K562 (cell line): ENCODE data around the gene PLAAT5. TPM values are rescaled to one million over a fixed set of nuclear protein-coding genes. Genes with fewer than 3 reads are reported as not detected.

Source experiments
- ATAC-seq: fragments of 200-7000 bp; cut with Tn5 transposase; 3 replicates; pipeline ENCODE4 v1.9.1; 2020; ENCODE audit warnings: moderate library complexity
- BruUV-seq: library from RNA; stranded (reverse); fragments of 400-500 nt; replicated peaks from 2 replicates; lab custom pipeline; 2021; lab: Mats Ljungman, UMichigan
- CTCF ChIA-PET: fragments of 300-600 bp; formaldehyde crosslinking; extraction: SDS; loops from one replicate; lab custom pipeline; 2021; ENCODE audit warnings: low intra/inter-chr PET ratio; lab: Yijun Ruan, JAX
- POLR2A ChIA-PET: fragments of 300-600, 350-650 bp; sonication (Branson Sonifier 250); formaldehyde crosslinking; extraction: SDS; loops from one replicate; lab custom pipeline; 2021; ENCODE audit warnings: antibody characterized with exemption, inconsistent platforms; lab: Yijun Ruan, JAX
- DNase-seq, 4 experiments: peaks; one replicate each; pipeline versions ENCODE4 v3.0.0 to v3.0.0-alpha.2; 2011 to 2018; ENCODE audit warnings: low spot score in 3 of 4, mixed read lengths in 3 of 4; ENCODE audit errors: extremely low read depth in 1 of 4
- FAIRE-seq: peaks from 2 replicates; lab custom pipeline; 2011; peaks lifted over from hg19 to GRCh38; lab: Jason Lieb, UNC
- H2AFZ ChIP-seq: 2 replicates; pipeline ENCODE4 v1.6.0; 2011; ENCODE audit warnings: low read depth, low read length, control low read depth, inconsistent platforms
- H3K27ac ChIP-seq: fragments of 200-600 bp; 3 replicates; pipeline ENCODE4 v1.8.0; 2011; ENCODE audit warnings: low read depth, mild to moderate bottlenecking, control low read depth, inconsistent platforms, low read length, moderate library complexity, mixed read lengths; ENCODE audit errors: extremely low read depth
- H3K27me3 ChIP-seq, 2 experiments: fragments of 300-600 bp in 1 of 2; 2 replicates in 1 of 2; 3 replicates in 1 of 2; pipeline versions ENCODE4 v1.6.0 to v1.8.0; 2011; ENCODE audit warnings: inconsistent platforms in 2 of 2, low read length in 2 of 2, mild to moderate bottlenecking in 1 of 2, mixed read lengths in 1 of 2, moderate library complexity in 1 of 2; ENCODE audit not compliant: control insufficient read depth in 2 of 2, insufficient read depth in 2 of 2
- H3K36me3 ChIP-seq: fragments of 300-600 bp; 3 replicates; pipeline ENCODE4 v1.8.0; 2011; ENCODE audit warnings: mild to moderate bottlenecking, low read length, inconsistent platforms; ENCODE audit not compliant: control insufficient read depth, insufficient read depth
- H3K4me1 ChIP-seq, 2 experiments: fragments of 200-600 bp in 1 of 2; replicated peaks in 1 of 2; 2 replicates in 1 of 2; 3 replicates in 1 of 2; pipeline versions ENCODE4 v1.5.1 to v1.8.0; 2011; ENCODE audit warnings: inconsistent platforms in 2 of 2, low read length in 2 of 2, mild to moderate bottlenecking in 1 of 2, mixed read lengths in 1 of 2, moderate library complexity in 1 of 2; ENCODE audit not compliant: control insufficient read depth in 2 of 2, insufficient read depth in 2 of 2
- H3K4me2 ChIP-seq: 2 replicates; pipeline ENCODE4 v1.6.1; 2011; ENCODE audit warnings: low read length, control low read depth, inconsistent platforms, mixed read lengths; ENCODE audit not compliant: insufficient read depth
- H3K4me3 ChIP-seq: fragments of 200-600 bp; sonication (generic), shearing (Covaris generic); 2 replicates; pipeline ENCODE4 v1.5.1; 2016; ENCODE audit warnings: control low read depth, inconsistent platforms
- H3K79me2 ChIP-seq: fragments of 200-600 bp; 3 replicates; pipeline ENCODE4 v1.8.0; 2011; ENCODE audit warnings: low read length, inconsistent platforms; ENCODE audit not compliant: control insufficient read depth, insufficient read depth
- H3K9ac ChIP-seq, 2 experiments: 2 replicates each; pipeline versions ENCODE4 v1.6.0 to v1.6.1; 2011; ENCODE audit warnings: low read depth in 2 of 2, low read length in 2 of 2, control low read depth in 1 of 2, inconsistent platforms in 1 of 2, mild to moderate bottlenecking in 1 of 2, mixed read lengths in 1 of 2; ENCODE audit not compliant: insufficient read depth in 1 of 2
- H3K9me1 ChIP-seq: one replicate; pipeline ENCODE4 v1.6.0; 2011; ENCODE audit warnings: inconsistent platforms, mild to moderate bottlenecking, low read length, moderate library complexity; ENCODE audit not compliant: control insufficient read depth, insufficient read depth
- H3K9me3 ChIP-seq: replicated peaks from 2 replicates; pipeline ENCODE4 v1.5.1; 2011; ENCODE audit warnings: low read depth, low read length, inconsistent platforms; ENCODE audit not compliant: control insufficient read depth, insufficient read depth
- H4K20me1 ChIP-seq: replicated peaks from 2 replicates; pipeline ENCODE4 v1.6.1; 2011; ENCODE audit warnings: low read length, inconsistent platforms, mixed read lengths; ENCODE audit not compliant: control insufficient read depth, insufficient read depth
- GATAD2A ChIP-seq: fragments of 450-650 bp; IDR thresholded peaks from 2 replicates; pipeline ENCODE4 v1.6.1; 2017
- MEIS2 ChIP-seq: fragments of 450-650 bp; IDR thresholded peaks from 2 replicates; pipeline ENCODE4 v1.6.1; 2014; ENCODE audit warnings: mild to moderate bottlenecking; ENCODE audit not compliant: partially characterized antibody
- SMARCA5 ChIP-seq: fragments of 450-650 bp; IDR thresholded peaks from 2 replicates; pipeline ENCODE4 v1.6.1; 2016
- WGBS: fragments of 100-300 bp; shearing (Covaris generic); methylation state at CpG from one replicate; pipeline ENCODE4 v1.1.6; 2016; ENCODE audit warnings: low coverage, mixed read lengths; ENCODE audit not compliant: insufficient coverage; ENCODE audit errors: missing lambda C conversion rate; 5-methylcytosine and 5-hydroxymethylcytosine counted together
- in situ Hi-C: fragments of 300-500 bp; cut with MboI; formaldehyde crosslinking; loops from 4 replicates; pipeline ENCODE4 v1.15.0; 2018; ENCODE audit warnings: inconsistent platforms, mixed read lengths
- intact Hi-C: fragments of 100-400 bp; cut with micrococcal nuclease; formaldehyde crosslinking; loops from 2 replicates; pipeline ENCODE4 v1.14.2; 2022
- polyA plus RNA-seq, 8 experiments: library from polyadenylated mRNA; depleted of rRNA in 4 of 8; stranded (reverse) in 5 of 8; unstranded in 3 of 8; fragments of >200 nt; fragmentation: Nextera tagmentation in 2 of 8; fragmentation: Illumina TruSeq in 1 of 8; extraction: Ambion mirVana in 2 of 8; extraction: Trizol in 1 of 8; gene quantifications; 2 replicates each; pipeline versions ENCODE4 v1.2.1 to v1.2.3, GENCODE V29; 2011 to 2014; ENCODE audit warnings: inconsistent platforms in 1 of 8, missing spikeins in 1 of 8
- total RNA-seq, 7 experiments: library from RNA; depleted of rRNA in 6 of 7; stranded (reverse); fragments of >200 nt in 6 of 7; fragmentation: Illumina TruSeq in 2 of 7; extraction: Trizol in 2 of 7; gene quantifications; 2 replicates each; pipeline versions ENCODE4 v1.2.1 to v1.2.3, GENCODE V29; 2011 to 2021; ENCODE audit warnings: low replicate concordance in 1 of 7
- TF ChIP-seq, protein P1 (sequence below): fragments of 450-650 bp; IDR thresholded peaks from 2 replicates; pipeline ENCODE4 v1.6.1; 2016
- TF ChIP-seq, protein P2 (sequence below), 2 experiments: fragments of 450-650 bp; IDR thresholded peaks; 2 replicates each; pipeline ENCODE4 v1.6.1; 2018; ENCODE audit warnings: mild to moderate bottlenecking in 2 of 2, low read depth in 1 of 2; ENCODE audit not compliant: partially characterized antibody in 2 of 2
- TF ChIP-seq, protein P3 (sequence below): IDR thresholded peaks from 2 replicates; pipeline ENCODE4 v1.6.1; 2016; ENCODE audit warnings: missing genetic modification characterization, missing compliant biosample characterization
- TF ChIP-seq, protein P4 (sequence below): fragments of 200-800 bp; sonication (Bioruptor generic); IDR thresholded peaks from 2 replicates; pipeline ENCODE4 v1.6.1; 2017; ENCODE audit warnings: missing genetic modification characterization, missing compliant biosample characterization

PLAAT5 gene
- total and polyA plus RNA-seq, 9 of the 15 experiments (the other 6 are each of a cell fraction or from before 2014, with no cell fraction given): not detected

DNA sequence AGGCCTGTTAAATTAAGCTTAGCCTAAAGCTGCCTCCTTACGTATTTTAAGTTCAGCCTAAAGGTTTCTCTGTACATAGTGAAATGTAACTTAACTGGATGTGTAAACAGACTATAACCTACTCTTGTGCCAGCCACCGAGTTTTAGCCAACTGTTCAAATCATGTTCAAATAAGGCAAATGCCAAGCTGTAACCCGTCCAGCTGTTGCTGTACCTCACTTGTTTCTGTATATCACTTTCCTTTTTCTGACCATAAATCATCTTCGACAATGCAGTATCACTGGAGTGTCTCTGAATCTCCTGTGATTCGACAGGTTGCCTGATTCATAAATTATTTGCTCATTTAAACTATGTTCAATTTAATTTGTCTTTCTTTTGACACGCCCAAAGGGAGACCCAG is 4.0 kb upstream of the PLAAT5 start:
- Histone ChIP-seq H4K20me1 (no peaks in the 10 kb centered on the region), H2AFZ (no peak overlapping the region), H3K4me3 (no peak overlapping the region), H3K36me3 (no peaks in the 10 kb centered on the region), H3K4me1 (peaks cover 8 to 9% of the 10 kb centered on the region in 2 experiments; a peak in 3 of 5 replicates), H3K9me3 (peaks cover 10% of the 10 kb centered on the region; the same call in 1 of the 2 replicates), H3K27me3 (no peaks in the 10 kb centered on the region), H3K27ac (no peak overlapping the region), H3K4me2 (no peak overlapping the region), H3K9me1 (no peaks in the 10 kb centered on the region), H3K79me2 (no peaks in the 10 kb centered on the region), H3K9ac (no peak overlapping the region)
- BruUV-seq: no TSS peak
- ChIA-PET CTCF (no interaction called here), POLR2A (interaction anchor here (0.5 to 1.5 kb wide), 5 partner anchors 9 to 265 kb away, joined by 3 to 6 read pairs (median 3); no protein-coding TSS in a partner anchor)
- TF ChIP-seq GATAD2A (no peak), MEIS2 (peak; percentile 51)
- TF ChIP-seq, protein P1, sequence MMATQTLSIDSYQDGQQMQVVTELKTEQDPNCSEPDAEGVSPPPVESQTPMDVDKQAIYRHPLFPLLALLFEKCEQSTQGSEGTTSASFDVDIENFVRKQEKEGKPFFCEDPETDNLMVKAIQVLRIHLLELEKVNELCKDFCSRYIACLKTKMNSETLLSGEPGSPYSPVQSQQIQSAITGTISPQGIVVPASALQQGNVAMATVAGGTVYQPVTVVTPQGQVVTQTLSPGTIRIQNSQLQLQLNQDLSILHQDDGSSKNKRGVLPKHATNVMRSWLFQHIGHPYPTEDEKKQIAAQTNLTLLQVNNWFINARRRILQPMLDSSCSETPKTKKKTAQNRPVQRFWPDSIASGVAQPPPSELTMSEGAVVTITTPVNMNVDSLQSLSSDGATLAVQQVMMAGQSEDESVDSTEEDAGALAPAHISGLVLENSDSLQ: peak; percentile 48; the same call in 1 of the 2 replicates
- no peak for FAIRE-seq
- in situ Hi-C loops: no loop called here
- DNase-seq: no peak
- no peak for ATAC-seq
- intact Hi-C loops: no loop called here
- WGBS: 29% methylated on average over 6 of the region's 6 CpGs

DNA sequence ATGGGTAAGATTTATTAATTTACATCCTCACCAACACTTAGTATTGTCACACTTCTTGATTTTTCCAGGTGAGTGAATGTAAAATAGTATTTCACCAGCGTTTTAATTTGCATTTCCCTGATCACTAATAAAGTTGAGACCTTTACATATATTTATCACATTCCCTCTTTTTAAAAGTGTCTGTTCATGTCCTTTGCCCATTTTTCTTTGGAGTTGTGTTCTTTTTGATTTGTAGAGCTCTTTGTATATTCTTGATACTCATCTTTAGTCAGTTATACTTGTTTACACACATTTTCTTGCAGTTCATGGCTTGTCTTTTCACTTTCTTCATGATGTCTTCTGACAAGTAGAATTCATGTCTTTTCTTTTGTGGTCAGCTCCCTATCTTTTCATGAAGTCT is 2.2 kb upstream of the PLAAT5 start:
- FAIRE-seq (no peak), DNase-seq (no peak), ATAC-seq (no peak)
- ChIA-PET POLR2A (no interaction called here), CTCF (no interaction called here)
- in situ Hi-C loops: no loop called here
- H3K36me3 ChIP-seq: no peaks in the 10 kb centered on the region
- WGBS: 8% methylated on average over 1 of the region's 1 CpG
- no peak overlapping the region for H3K4me3 ChIP-seq
- no peak overlapping the region for H3K4me2 ChIP-seq
- intact Hi-C loops: no loop called here
- no peak overlapping the region for H3K27ac ChIP-seq
- peaks cover 8 to 9% of the 10 kb centered on the region in 2 experiments; a peak in 3 of 5 replicates for H3K4me1 ChIP-seq
- no peaks in the 10 kb centered on the region for H3K79me2 ChIP-seq
- H3K27me3 ChIP-seq: no peaks in the 10 kb centered on the region
- no peak overlapping the region for H2AFZ ChIP-seq
- peaks cover 10% of the 10 kb centered on the region; the same call in 1 of the 2 replicates for H3K9me3 ChIP-seq
- no peaks in the 10 kb centered on the region for H4K20me1 ChIP-seq
- BruUV-seq: no TSS peak
- no peak overlapping the region for H3K9ac ChIP-seq
- no peaks in the 10 kb centered on the region for H3K9me1 ChIP-seq
- TF ChIP-seq, protein P2, sequence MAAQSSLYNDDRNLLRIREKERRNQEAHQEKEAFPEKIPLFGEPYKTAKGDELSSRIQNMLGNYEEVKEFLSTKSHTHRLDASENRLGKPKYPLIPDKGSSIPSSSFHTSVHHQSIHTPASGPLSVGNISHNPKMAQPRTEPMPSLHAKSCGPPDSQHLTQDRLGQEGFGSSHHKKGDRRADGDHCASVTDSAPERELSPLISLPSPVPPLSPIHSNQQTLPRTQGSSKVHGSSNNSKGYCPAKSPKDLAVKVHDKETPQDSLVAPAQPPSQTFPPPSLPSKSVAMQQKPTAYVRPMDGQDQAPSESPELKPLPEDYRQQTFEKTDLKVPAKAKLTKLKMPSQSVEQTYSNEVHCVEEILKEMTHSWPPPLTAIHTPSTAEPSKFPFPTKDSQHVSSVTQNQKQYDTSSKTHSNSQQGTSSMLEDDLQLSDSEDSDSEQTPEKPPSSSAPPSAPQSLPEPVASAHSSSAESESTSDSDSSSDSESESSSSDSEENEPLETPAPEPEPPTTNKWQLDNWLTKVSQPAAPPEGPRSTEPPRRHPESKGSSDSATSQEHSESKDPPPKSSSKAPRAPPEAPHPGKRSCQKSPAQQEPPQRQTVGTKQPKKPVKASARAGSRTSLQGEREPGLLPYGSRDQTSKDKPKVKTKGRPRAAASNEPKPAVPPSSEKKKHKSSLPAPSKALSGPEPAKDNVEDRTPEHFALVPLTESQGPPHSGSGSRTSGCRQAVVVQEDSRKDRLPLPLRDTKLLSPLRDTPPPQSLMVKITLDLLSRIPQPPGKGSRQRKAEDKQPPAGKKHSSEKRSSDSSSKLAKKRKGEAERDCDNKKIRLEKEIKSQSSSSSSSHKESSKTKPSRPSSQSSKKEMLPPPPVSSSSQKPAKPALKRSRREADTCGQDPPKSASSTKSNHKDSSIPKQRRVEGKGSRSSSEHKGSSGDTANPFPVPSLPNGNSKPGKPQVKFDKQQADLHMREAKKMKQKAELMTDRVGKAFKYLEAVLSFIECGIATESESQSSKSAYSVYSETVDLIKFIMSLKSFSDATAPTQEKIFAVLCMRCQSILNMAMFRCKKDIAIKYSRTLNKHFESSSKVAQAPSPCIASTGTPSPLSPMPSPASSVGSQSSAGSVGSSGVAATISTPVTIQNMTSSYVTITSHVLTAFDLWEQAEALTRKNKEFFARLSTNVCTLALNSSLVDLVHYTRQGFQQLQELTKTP (IDR thresholded peaks at IDR 0.05; ENCODE audit: low read depth in 1 of 2, partially characterized antibody in 2 of 2): peak in 1 of 2 experiments; percentile 94
- TF ChIP-seq, protein P3, sequence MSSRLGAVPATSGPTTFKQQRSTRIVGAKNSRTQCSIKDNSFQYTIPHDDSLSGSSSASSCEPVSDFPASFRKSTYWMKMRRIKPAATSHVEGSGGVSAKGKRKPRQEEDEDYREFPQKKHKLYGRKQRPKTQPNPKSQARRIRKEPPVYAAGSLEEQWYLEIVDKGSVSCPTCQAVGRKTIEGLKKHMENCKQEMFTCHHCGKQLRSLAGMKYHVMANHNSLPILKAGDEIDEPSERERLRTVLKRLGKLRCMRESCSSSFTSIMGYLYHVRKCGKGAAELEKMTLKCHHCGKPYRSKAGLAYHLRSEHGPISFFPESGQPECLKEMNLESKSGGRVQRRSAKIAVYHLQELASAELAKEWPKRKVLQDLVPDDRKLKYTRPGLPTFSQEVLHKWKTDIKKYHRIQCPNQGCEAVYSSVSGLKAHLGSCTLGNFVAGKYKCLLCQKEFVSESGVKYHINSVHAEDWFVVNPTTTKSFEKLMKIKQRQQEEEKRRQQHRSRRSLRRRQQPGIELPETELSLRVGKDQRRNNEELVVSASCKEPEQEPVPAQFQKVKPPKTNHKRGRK (tag): peak; percentile 24; the same call in 1 of the 2 replicates
- TF ChIP-seq SMARCA5: no peak
- TF ChIP-seq, protein P4, sequence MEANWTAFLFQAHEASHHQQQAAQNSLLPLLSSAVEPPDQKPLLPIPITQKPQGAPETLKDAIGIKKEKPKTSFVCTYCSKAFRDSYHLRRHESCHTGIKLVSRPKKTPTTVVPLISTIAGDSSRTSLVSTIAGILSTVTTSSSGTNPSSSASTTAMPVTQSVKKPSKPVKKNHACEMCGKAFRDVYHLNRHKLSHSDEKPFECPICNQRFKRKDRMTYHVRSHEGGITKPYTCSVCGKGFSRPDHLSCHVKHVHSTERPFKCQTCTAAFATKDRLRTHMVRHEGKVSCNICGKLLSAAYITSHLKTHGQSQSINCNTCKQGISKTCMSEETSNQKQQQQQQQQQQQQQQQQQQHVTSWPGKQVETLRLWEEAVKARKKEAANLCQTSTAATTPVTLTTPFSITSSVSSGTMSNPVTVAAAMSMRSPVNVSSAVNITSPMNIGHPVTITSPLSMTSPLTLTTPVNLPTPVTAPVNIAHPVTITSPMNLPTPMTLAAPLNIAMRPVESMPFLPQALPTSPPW (CRISPR knock-in tag): no peak
